Germinal center (tissue), 1 donor: ENCODE measurements around the gene COL11A1.
"Not testable (repeated sequence)": the region's sequence is repeated elsewhere in the genome, so short reads cannot be mapped to it uniquely, and the experiment has no call there.

Source experiments
- DNase-seq: peaks from one replicate; pipeline ENCODE4 v3.0.0; 2012; ENCODE audit warnings: mixed read lengths, low spot score

Gene COL11A1

GRCh38 chr1:103108376-103109150, at the start of gene COL11A1:
Gene COL11A1 (minus strand): TSS chr1:103108522. CDS start chr1:103108178, 344 bp downstream.
- DNase-seq: no peak

GRCh38 chr1:103156966-103157365, 48.6 kb upstream of the COL11A1 start:
- no peak for DNase-seq

GRCh38 chr1:103146166-103146565, 37.8 kb upstream of the COL11A1 start:
- DNase-seq: no peak

GRCh38 chr1:103145449-103145848, 37.1 kb upstream of the COL11A1 start:
- no peak for DNase-seq

GRCh38 chr1:103144681-103145080, 36.4 kb upstream of the COL11A1 start:
- no peak for DNase-seq

GRCh38 chr1:103142461-103142860, 34.1 kb upstream of the COL11A1 start:
- no peak for DNase-seq

- DNase-seq: no peak
These were observed 21.5 kb upstream of the COL11A1 start for GRCh38 chr1:103129796-103130195.

- DNase-seq: no peak
These were observed 20.9 kb upstream of the COL11A1 start for GRCh38 chr1:103129255-103129654.

GRCh38 chr1:103128256-103128655, 19.9 kb upstream of the COL11A1 start:
- not testable (repeated sequence) for DNase-seq

GRCh38 chr1:103125219-103125618, 16.9 kb upstream of the COL11A1 start:
- no peak for DNase-seq

GRCh38 chr1:103122983-103123720, 14.8 kb upstream of the COL11A1 start:
- no peak for DNase-seq

- no peak for DNase-seq
These were observed 12.7 kb upstream of the COL11A1 start for GRCh38 chr1:103120981-103121380.

- DNase-seq: no peak
These were observed 4.2 kb upstream of the COL11A1 start for GRCh38 chr1:103112546-103112945.

GRCh38 chr1:103111926-103112325, 3.6 kb upstream of the COL11A1 start:
- no peak for DNase-seq

GRCh38 chr1:103110701-103111100, 2.4 kb upstream of the COL11A1 start:
- DNase-seq: no peak

- no peak for DNase-seq
These were observed 1.1 kb upstream of the COL11A1 start for GRCh38 chr1:103109311-103109920.

- DNase-seq: no peak
These were observed 464 bp downstream of the COL11A1 start for GRCh38 chr1:103107741-103108375.

- DNase-seq: peak; percentile 6
These were observed 1.6 kb downstream of the COL11A1 start for GRCh38 chr1:103106426-103107341.

- no peak for DNase-seq
These were observed 6.9 kb downstream of the COL11A1 start for GRCh38 chr1:103101399-103101798.

GRCh38 chr1:103089221-103089620, 19.1 kb downstream of the COL11A1 start:
- DNase-seq: no peak

GRCh38 chr1:103087256-103087655, 21.1 kb downstream of the COL11A1 start:
- no peak for DNase-seq
